ENCODE results near the gene TMEM11.

TMEM11 gene

GRCh38 chr17:21209511-21210175, 4.3 kb downstream of the TMEM11 start:
- Histone ChIP-seq H3K4me1 (ENCODE audit: control insufficient read depth, insufficient read depth, low read length) (peaks cover 33% of the 10 kb centered on the region), H3K27me3 (ENCODE audit: control insufficient read depth in 1 of 2, insufficient read depth in 2 of 2, low read length in 2 of 2) (no peaks in the 10 kb centered on the region), H3K9me3 (ENCODE audit: control insufficient read depth in 2 of 2, low read length in 2 of 2) (no peaks in the 10 kb centered on the region), H3K4me3 (ENCODE audit: low read length in 2 of 2) (no peak overlapping the region), H3K9ac (ENCODE audit: low read length in 2 of 2) (no peak overlapping the region), H3K36me3 (ENCODE audit: control insufficient read depth in 2 of 2, insufficient read depth in 2 of 2, low read length in 2 of 2) (peaks cover 6 to 11% of the 10 kb centered on the region in 2 donors), H3K27ac (ENCODE audit: low read length) (no peak overlapping the region)

DNA sequence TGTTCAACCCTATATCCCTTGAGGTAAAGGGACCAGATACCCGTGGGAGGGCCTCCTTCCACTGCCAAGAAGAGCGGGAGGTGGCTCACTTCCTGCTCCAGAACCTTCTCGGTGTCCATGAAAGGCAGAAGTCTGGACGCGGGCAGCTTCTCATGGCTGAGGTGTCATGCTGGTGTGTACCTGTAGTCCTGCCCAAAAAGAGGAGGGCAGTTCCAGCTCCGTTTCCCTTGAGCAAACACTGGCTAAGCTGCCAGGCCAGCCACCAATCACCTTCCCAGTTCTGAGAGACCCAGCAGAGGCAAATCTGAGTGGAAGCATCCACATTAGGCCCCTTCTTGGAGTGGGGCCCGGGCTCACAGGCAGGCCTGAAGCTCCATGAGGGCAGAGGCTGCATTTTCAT, 5.6 kb downstream of the TMEM11 start:
- Histone ChIP-seq H3K4me3 (ENCODE audit: low read length in 2 of 2) (no peak overlapping the region), H3K27ac (ENCODE audit: low read length) (no peak overlapping the region), H3K4me1 (ENCODE audit: control insufficient read depth, insufficient read depth, low read length) (peaks cover 37% of the 10 kb centered on the region), H3K36me3 (ENCODE audit: control insufficient read depth in 2 of 2, insufficient read depth in 2 of 2, low read length in 2 of 2) (peaks cover 6 to 11% of the 10 kb centered on the region in 2 donors), H3K9ac (ENCODE audit: low read length in 2 of 2) (no peak overlapping the region), H3K27me3 (ENCODE audit: control insufficient read depth in 1 of 2, insufficient read depth in 2 of 2, low read length in 2 of 2) (no peaks in the 10 kb centered on the region), H3K9me3 (ENCODE audit: control insufficient read depth in 2 of 2, low read length in 2 of 2) (no peaks in the 10 kb centered on the region)

GRCh38 chr17:21204935-21205334, 9.0 kb downstream of the TMEM11 start:
- Histone ChIP-seq H3K9ac (ENCODE audit: low read length in 2 of 2) (no peak overlapping the region), H3K4me1 (ENCODE audit: control insufficient read depth, insufficient read depth, low read length) (peaks cover 22% of the 10 kb centered on the region), H3K36me3 (ENCODE audit: control insufficient read depth in 2 of 2, insufficient read depth in 2 of 2, low read length in 2 of 2) (peaks cover 0 to 5% of the 10 kb centered on the region in 2 donors), H3K27ac (ENCODE audit: low read length) (no peak overlapping the region), H3K27me3 (ENCODE audit: control insufficient read depth in 1 of 2, insufficient read depth in 2 of 2, low read length in 2 of 2) (no peaks in the 10 kb centered on the region), H3K9me3 (ENCODE audit: control insufficient read depth in 2 of 2, low read length in 2 of 2) (no peaks in the 10 kb centered on the region), H3K4me3 (ENCODE audit: low read length in 2 of 2) (no peak overlapping the region)

DNA sequence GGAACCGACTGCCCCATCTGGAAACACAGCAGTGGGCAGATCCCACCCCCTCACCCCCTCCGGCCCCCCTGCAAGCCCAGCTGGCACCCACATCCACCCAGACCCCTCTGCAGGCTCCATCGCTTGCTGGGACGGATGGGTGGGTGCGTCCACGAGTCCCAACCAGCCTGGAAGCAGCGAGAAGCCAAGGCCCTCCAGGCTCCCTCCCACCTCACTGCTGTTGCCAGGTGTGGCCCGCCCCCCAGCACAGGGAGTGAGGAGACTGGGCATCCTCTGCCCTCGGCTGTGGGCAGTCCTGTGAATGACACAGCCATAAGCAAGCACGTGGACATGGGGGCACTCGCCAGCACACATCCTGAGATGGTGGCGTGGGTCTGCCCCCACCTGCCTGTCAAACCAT, 11.4 kb downstream of the TMEM11 start:
- Histone ChIP-seq H3K9me3 (ENCODE audit: control insufficient read depth in 2 of 2, low read length in 2 of 2) (no peaks in the 10 kb centered on the region), H3K4me1 (ENCODE audit: control insufficient read depth, insufficient read depth, low read length) (peaks cover 22% of the 10 kb centered on the region), H3K9ac (ENCODE audit: low read length in 2 of 2) (no peak overlapping the region)

GRCh38 chr17:21201874-21202273, 12.1 kb downstream of the TMEM11 start:
- no peaks in the 10 kb centered on the region for H3K27me3 ChIP-seq (ENCODE audit: control insufficient read depth in 1 of 2, insufficient read depth in 2 of 2, low read length in 2 of 2)
- H3K27ac ChIP-seq (ENCODE audit: low read length) = no peak overlapping the region
- no peak overlapping the region for H3K4me3 ChIP-seq (ENCODE audit: low read length in 2 of 2)
- no peak overlapping the region for H3K9ac ChIP-seq (ENCODE audit: low read length in 2 of 2)
- H3K9me3 ChIP-seq (ENCODE audit: control insufficient read depth in 2 of 2, low read length in 2 of 2) = no peaks in the 10 kb centered on the region
- H3K4me1 ChIP-seq (ENCODE audit: control insufficient read depth, insufficient read depth, low read length) = peaks cover 22% of the 10 kb centered on the region
- H3K36me3 ChIP-seq (ENCODE audit: control insufficient read depth in 2 of 2, insufficient read depth in 2 of 2, low read length in 2 of 2) = peaks cover 7 to 16% of the 10 kb centered on the region in 2 donors

More for the DNA sequence above, 11.4 kb downstream of the TMEM11 start:
- Histone ChIP-seq H3K36me3 (ENCODE audit: control insufficient read depth in 2 of 2, insufficient read depth in 2 of 2, low read length in 2 of 2) (peaks cover 3 to 13% of the 10 kb centered on the region in 2 donors), H3K27ac (ENCODE audit: low read length) (no peak overlapping the region), H3K4me3 (ENCODE audit: low read length in 2 of 2) (no peak overlapping the region), H3K27me3 (ENCODE audit: control insufficient read depth in 1 of 2, insufficient read depth in 2 of 2, low read length in 2 of 2) (no peaks in the 10 kb centered on the region)

DNA sequence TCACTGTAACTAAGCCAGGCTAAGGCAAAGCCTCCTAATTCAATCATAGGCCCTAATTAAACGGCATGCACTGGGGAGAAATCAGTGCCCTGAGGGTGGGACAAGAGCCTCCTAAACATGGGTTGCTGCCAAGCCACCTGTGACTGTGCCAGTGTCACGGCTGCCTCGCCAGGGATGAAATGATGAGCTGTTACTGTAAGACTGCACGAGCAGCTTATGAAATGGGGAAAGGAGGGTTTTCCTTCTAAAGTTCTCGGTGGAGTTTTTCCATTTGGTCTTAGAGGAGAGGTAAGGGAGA, 12.7 kb downstream of the TMEM11 start:
- Histone ChIP-seq H3K4me3 (ENCODE audit: low read length in 2 of 2) (no peak overlapping the region), H3K27me3 (ENCODE audit: control insufficient read depth in 1 of 2, insufficient read depth in 2 of 2, low read length in 2 of 2) (no peaks in the 10 kb centered on the region), H3K27ac (ENCODE audit: low read length) (no peak overlapping the region), H3K9me3 (ENCODE audit: control insufficient read depth in 2 of 2, low read length in 2 of 2) (no peaks in the 10 kb centered on the region), H3K4me1 (ENCODE audit: control insufficient read depth, insufficient read depth, low read length) (peaks cover 22% of the 10 kb centered on the region), H3K9ac (ENCODE audit: low read length in 2 of 2) (no peak overlapping the region), H3K36me3 (ENCODE audit: control insufficient read depth in 2 of 2, insufficient read depth in 2 of 2, low read length in 2 of 2) (peaks cover 7 to 16% of the 10 kb centered on the region in 2 donors)

DNA sequence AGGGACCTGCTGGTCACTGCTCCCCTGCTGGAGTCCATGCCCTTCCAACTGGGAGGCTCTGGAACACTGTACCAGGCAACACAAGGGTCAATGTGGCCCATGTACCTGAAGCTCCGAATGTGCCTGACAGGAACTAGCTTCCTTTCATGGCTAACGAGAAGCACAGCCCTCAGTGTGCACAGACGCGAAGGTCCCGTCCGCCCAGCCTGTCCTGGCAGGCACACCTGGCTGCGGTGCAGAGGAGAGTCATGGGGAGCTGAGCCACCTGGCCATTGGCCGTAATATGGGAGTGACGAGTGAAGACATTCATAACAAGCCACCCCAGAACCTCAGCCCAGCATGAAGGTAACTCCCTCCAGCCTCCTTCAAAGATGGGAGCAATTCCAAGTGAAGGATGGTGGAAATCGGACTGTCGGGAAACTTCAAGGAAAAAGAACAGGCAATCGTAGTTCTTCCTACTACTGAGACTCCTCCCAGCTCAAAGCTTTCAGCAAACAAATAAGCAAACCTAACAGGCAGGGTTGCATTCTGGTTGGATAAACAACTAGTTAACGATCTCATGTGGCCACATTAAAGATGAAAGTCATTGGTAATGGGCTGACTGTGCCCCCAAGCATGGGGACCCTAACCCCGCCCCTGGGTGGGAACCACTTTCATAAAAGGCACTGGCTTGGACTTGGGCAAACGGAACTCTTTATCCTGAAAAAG, 13.2 kb downstream of the TMEM11 start:
- Histone ChIP-seq H3K9me3 (ENCODE audit: control insufficient read depth in 2 of 2, low read length in 2 of 2) (no peaks in the 10 kb centered on the region), H3K27ac (ENCODE audit: low read length) (no peak overlapping the region), H3K4me1 (ENCODE audit: control insufficient read depth, insufficient read depth, low read length) (peaks cover 22% of the 10 kb centered on the region), H3K9ac (ENCODE audit: low read length in 2 of 2) (no peak overlapping the region), H3K4me3 (ENCODE audit: low read length in 2 of 2) (no peak overlapping the region), H3K36me3 (ENCODE audit: control insufficient read depth in 2 of 2, insufficient read depth in 2 of 2, low read length in 2 of 2) (peaks cover 7 to 20% of the 10 kb centered on the region in 2 donors), H3K27me3 (ENCODE audit: control insufficient read depth in 1 of 2, insufficient read depth in 2 of 2, low read length in 2 of 2) (no peaks in the 10 kb centered on the region)

DNA sequence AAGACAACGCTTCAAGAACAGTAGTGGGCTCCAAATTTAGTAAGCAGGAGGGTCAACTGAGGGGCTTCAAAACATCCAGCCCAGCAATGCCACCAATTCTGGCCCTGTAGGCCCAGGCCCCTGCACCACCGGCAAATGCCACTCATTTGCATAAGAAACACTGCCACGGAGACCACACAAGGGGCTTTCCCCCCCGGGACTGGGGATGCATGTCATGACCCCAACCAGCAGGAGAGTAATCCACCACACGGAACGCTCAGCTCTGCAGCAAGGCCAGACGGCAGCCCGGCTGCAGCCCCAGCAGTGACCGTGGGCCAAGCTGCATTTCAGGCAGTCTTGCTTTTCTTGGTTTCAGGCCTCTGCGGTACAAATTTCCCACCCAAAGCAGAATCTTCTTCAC, 14.1 kb downstream of the TMEM11 start:
- Histone ChIP-seq H3K4me3 (ENCODE audit: low read length in 2 of 2) (no peak overlapping the region), H3K27ac (ENCODE audit: low read length) (no peak overlapping the region), H3K9ac (ENCODE audit: low read length in 2 of 2) (no peak overlapping the region), H3K27me3 (ENCODE audit: control insufficient read depth in 1 of 2, insufficient read depth in 2 of 2, low read length in 2 of 2) (no peaks in the 10 kb centered on the region), H3K36me3 (ENCODE audit: control insufficient read depth in 2 of 2, insufficient read depth in 2 of 2, low read length in 2 of 2) (peaks cover 7 to 20% of the 10 kb centered on the region in 2 donors), H3K4me1 (ENCODE audit: control insufficient read depth, insufficient read depth, low read length) (peaks cover 17% of the 10 kb centered on the region), H3K9me3 (ENCODE audit: control insufficient read depth in 2 of 2, low read length in 2 of 2) (no peaks in the 10 kb centered on the region)

DNA sequence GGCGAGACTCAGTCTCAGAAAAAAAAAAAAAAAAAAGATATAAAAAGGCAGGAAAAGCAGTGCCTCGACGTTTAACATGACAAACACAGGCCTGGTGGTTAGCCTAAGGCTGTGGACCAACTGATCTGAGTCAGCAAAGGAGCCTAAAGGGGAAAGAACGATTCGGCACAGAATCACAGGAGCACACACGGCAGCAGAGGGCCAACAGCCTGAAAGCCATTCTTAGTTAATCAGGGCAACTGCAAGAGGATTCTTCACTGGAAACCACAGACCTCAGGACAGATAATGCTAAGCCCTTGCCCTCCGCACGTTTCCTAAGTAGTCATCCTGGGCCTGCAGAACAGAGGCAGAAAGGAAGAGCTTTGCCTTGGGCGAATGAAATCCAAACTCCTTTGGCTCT, 14.7 kb downstream of the TMEM11 start:
- Histone ChIP-seq H3K9me3 (ENCODE audit: control insufficient read depth in 2 of 2, low read length in 2 of 2) (no peaks in the 10 kb centered on the region), H3K27me3 (ENCODE audit: control insufficient read depth in 1 of 2, insufficient read depth in 2 of 2, low read length in 2 of 2) (no peaks in the 10 kb centered on the region), H3K9ac (ENCODE audit: low read length in 2 of 2) (no peak overlapping the region), H3K4me1 (ENCODE audit: control insufficient read depth, insufficient read depth, low read length) (peaks cover 12% of the 10 kb centered on the region), H3K4me3 (ENCODE audit: low read length in 2 of 2) (no peak overlapping the region), H3K36me3 (ENCODE audit: control insufficient read depth in 2 of 2, insufficient read depth in 2 of 2, low read length in 2 of 2) (peaks cover 7 to 20% of the 10 kb centered on the region in 2 donors), H3K27ac (ENCODE audit: low read length) (no peak overlapping the region)

DNA sequence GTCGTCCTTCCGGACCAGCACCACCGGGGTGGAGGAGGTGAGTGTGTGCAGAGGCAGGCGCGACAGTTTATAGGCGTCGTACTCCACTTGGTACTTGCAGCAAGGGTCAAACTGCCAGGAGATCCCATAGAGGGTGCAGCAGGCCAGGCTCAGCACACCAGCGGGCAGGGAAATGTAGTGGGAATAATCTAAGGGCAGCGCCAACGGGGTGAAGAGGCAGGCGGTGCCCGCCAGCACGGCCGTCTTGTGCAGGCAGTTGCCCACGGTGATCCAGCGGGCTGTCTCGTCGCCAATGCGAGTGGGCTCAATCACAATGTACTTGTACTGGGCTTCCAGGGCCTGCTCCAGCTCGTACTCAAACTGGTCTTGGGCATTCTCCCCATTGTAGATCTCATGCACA, 15.6 kb downstream of the TMEM11 start:
- peaks cover 7 to 20% of the 10 kb centered on the region in 2 donors for H3K36me3 ChIP-seq (ENCODE audit: control insufficient read depth in 2 of 2, insufficient read depth in 2 of 2, low read length in 2 of 2)
- no peak overlapping the region for H3K27ac ChIP-seq (ENCODE audit: low read length)
- H3K27me3 ChIP-seq (ENCODE audit: control insufficient read depth in 1 of 2, insufficient read depth in 2 of 2, low read length in 2 of 2) = no peaks in the 10 kb centered on the region
- H3K4me3 ChIP-seq (ENCODE audit: low read length in 2 of 2) = no peak overlapping the region
- H3K4me1 ChIP-seq (ENCODE audit: control insufficient read depth, insufficient read depth, low read length) = peaks cover 11% of the 10 kb centered on the region
- H3K9me3 ChIP-seq (ENCODE audit: control insufficient read depth in 2 of 2, low read length in 2 of 2) = no peaks in the 10 kb centered on the region
- H3K9ac ChIP-seq (ENCODE audit: low read length in 2 of 2) = no peak overlapping the region

DNA sequence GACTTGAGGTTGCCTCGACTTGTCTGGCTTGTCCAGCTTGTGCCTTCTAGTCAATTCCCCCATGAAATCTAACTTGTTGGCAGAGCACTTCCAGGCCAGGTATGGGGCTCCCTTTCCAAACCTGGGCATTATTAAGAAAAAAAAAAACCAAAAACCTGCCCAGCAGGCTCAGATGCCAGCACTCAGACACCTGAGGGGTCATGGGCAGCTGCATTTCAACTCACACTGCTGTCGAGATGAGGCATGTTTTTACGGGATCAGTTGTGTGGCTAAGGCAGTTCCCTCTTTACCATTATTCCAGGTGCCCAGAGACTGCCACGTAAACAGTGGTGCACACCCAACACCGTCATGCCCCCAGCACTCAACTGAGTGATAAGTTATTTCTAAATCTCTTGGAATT, 17.8 kb downstream of the TMEM11 start:
- Histone ChIP-seq H3K9ac (ENCODE audit: low read length in 2 of 2) (no peak overlapping the region), H3K4me3 (ENCODE audit: low read length in 2 of 2) (no peak overlapping the region), H3K27ac (ENCODE audit: low read length) (no peak overlapping the region), H3K4me1 (ENCODE audit: control insufficient read depth, insufficient read depth, low read length) (peaks cover 10% of the 10 kb centered on the region), H3K27me3 (ENCODE audit: control insufficient read depth in 1 of 2, insufficient read depth in 2 of 2, low read length in 2 of 2) (no peaks in the 10 kb centered on the region), H3K9me3 (ENCODE audit: control insufficient read depth in 2 of 2, low read length in 2 of 2) (no peaks in the 10 kb centered on the region), H3K36me3 (ENCODE audit: control insufficient read depth in 2 of 2, insufficient read depth in 2 of 2, low read length in 2 of 2) (peaks cover 11 to 24% of the 10 kb centered on the region in 2 donors)

All from stomach smooth muscle (tissue), 2 donors.